Gastroesophageal sphincter (tissue), 4 donors: ENCODE results near the gene SGIP1. TPM values are rescaled to one million over a fixed set of nuclear protein-coding genes. Genes with fewer than 3 reads are reported as not detected.
"Not testable (repeated sequence)": the region's sequence is repeated elsewhere in the genome, so short reads cannot be mapped to it uniquely, and the experiment has no call there.

ENCODE experiments used
- ATAC-seq: fragments of 150-250 bp; one replicate; pipeline ENCODE4 v1.9.1; 2016; ENCODE audit warnings: mild to moderate bottlenecking, moderate library complexity
- H3K27ac ChIP-seq, 4 donors: fragments of 200-600 bp; sonication (generic) in 3 of 4; 1 replicate in 3 of 4; 2 replicates in 1 of 4; pipeline ENCODE4 v1.5.1; 2016 to 2019
- H3K27me3 ChIP-seq: fragments of 200-600 bp; sonication (generic); one replicate; pipeline ENCODE4 v1.5.1; 2019
- H3K36me3 ChIP-seq, 2 donors: fragments of 200-600 bp; sonication (generic); one replicate each; pipeline ENCODE4 v1.5.1; 2019; ENCODE audit warnings: control low read depth in 1 of 2
- H3K4me1 ChIP-seq, 3 donors: fragments of 200-600 bp; sonication (generic); 1 replicate in 2 of 3; 2 replicates in 1 of 3; pipeline ENCODE4 v1.5.1; 2016 to 2019; ENCODE audit warnings: control low read depth in 2 of 3
- H3K4me3 ChIP-seq, 2 donors: fragments of 200-600 bp; sonication (generic); one replicate each; pipeline ENCODE4 v1.5.1; 2019; ENCODE audit warnings: mild to moderate bottlenecking in 1 of 2, moderate library complexity in 1 of 2
- H3K9me3 ChIP-seq, 3 donors: fragments of 200-600 bp; sonication (generic); one replicate each; pipeline ENCODE4 v1.5.1; 2017 to 2019; ENCODE audit warnings: control low read depth in 2 of 3
- EP300 ChIP-seq: sonication (generic); formaldehyde crosslinking; IDR thresholded peaks from one replicate; pipeline ENCODE4 v1.6.1; 2017; ENCODE audit warnings: antibody characterized with exemption, mild to moderate bottlenecking
- POLR2A ChIP-seq, 2 donors: fragments of 450-650 bp; IDR thresholded peaks; one replicate each; pipeline ENCODE4 v1.6.1; 2017; ENCODE audit warnings: antibody characterized with exemption in 2 of 2, mild to moderate bottlenecking in 2 of 2, moderate library complexity in 1 of 2
- POLR2AphosphoS5 ChIP-seq: sonication (generic); formaldehyde crosslinking; IDR thresholded peaks from one replicate; pipeline ENCODE4 v1.6.1; 2017; ENCODE audit warnings: antibody characterized with exemption
- WGBS, 2 donors: methylation state at CpG; one replicate each; pipeline ENCODE4 v1.1.5; 2018; ENCODE audit warnings: low coverage in 1 of 2; 5-methylcytosine and 5-hydroxymethylcytosine counted together
- small RNA-seq, 4 donors: library from RNA; depleted of rRNA; stranded (forward); fragments of <200 nt; gene quantifications; one replicate each; pipeline ENCODE3, GENCODE V24; 2016
- total RNA-seq, 4 donors: library from RNA; depleted of rRNA; stranded (reverse); fragments of >200 nt; gene quantifications; one replicate each; pipeline ENCODE4 v1.1.0, GENCODE V29; 2016
- TF ChIP-seq, protein P1 (sequence below), 4 experiments: fragments of 200-600 bp in 2 of 4; fragments of 450-650 bp in 2 of 4; sonication (generic) in 1 of 4; IDR thresholded peaks; one replicate each; pipeline ENCODE4 v1.5.1; 2017 to 2019; ENCODE audit warnings: antibody characterized with exemption in 4 of 4, mild to moderate bottlenecking in 2 of 4, moderate library complexity in 2 of 4

The SGIP1 gene
- total RNA-seq, 4 donors from 2014 or later, result 6.5 to 14.0 (median 10.7) TPM

DNA sequence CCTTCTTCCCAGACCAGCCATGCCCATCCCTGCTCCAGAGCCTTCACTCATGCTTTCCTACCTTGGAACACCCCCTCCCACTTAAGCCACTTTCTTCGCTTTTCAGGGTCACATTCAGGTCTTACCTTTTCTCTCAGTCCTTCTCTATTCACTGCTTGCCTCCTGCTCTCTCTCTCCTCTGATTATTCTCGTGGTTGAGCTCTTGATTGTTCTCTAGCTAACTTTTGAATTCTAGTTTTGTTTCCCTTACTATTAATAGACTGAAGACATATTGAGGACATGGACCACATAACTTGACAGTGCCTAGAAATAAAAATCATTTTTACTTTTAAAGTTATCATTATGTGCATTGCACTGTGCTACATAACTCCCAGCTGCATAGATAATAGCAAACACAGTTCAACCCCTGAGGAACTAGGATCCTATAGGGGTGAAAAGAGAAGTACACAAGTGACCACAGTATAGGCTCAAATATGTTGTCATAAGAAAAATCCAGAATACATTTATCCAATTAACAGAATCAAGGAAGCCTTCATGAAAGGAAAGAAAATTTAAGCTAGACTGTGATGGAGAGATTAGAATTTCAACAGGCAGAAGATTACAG, 245.6 kb downstream of the SGIP1 start:
- Histone ChIP-seq H3K27me3 (no peaks in the 10 kb centered on the region), H3K4me3 (no peak overlapping the region), H3K36me3 (no peaks in the 10 kb centered on the region), H3K9me3 (peaks cover 0 to 7% (median 0%) of the 10 kb centered on the region in 3 donors), H3K4me1 (no peaks in the 10 kb centered on the region), H3K27ac (no peak overlapping the region)
- 57 to 86% methylated on average over 2 of the region's 2 CpGs for WGBS, 2 donors
- no peak for ATAC-seq
- TF ChIP-seq POLR2A (IDR thresholded peaks at IDR 0.05), result no peak
- no peak for TF ChIP-seq EP300
- no peak for TF ChIP-seq POLR2AphosphoS5

DNA sequence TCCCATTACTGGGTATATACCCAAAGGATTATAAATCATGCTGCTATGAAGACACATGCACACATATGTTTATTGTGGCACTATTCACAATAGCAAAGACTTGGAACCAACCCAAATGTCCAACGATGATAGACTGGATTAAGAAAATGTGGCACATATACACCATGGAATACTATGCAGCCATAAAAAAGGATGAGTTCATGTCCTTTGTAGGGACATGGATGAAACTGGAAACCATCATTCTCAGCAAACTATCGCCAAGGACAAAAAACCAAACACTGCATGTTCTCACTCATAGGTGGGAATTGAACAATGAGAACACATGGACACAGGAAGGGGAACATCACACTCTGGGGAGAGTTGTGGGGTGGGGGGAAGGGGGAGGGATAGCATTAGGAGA, 251.8 kb downstream of the SGIP1 start:
- H3K27me3 ChIP-seq, H3K4me3 ChIP-seq, H3K9me3 ChIP-seq, H3K27ac ChIP-seq, ATAC-seq, H3K36me3 ChIP-seq, H3K4me1 ChIP-seq: not testable (repeated sequence)
- 100% methylated on average over 1 of the region's 2 CpGs; no CpG with 5 or more reads in 1 of the 2 donors for WGBS, 2 donors

DNA sequence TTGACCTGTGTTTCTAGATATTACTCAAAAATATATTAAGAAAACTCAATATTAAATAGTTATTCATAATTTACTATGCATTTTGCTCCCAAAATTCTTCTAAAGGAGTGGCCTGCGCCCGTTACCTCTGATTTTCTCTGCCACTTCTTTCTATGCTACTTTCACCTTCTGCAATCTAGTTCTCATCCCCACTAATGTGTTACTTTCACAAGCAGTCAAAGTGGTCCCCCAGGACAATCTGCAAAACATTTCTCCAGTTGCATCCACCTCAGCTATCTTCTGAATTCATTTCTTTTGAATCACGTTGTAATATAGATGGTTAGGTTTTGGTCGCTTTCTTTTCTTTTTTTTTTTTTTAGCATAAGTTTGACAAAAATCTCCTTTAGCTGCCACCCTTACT, 253.7 kb downstream of the SGIP1 start:
- Histone ChIP-seq H3K4me3 (no peak overlapping the region), H3K4me1 (no peaks in the 10 kb centered on the region), H3K36me3 (no peaks in the 10 kb centered on the region), H3K9me3 (no peaks in the 10 kb centered on the region), H3K27ac (no peak overlapping the region), H3K27me3 (no peaks in the 10 kb centered on the region)
- WGBS, 2 donors, result 74 to 88% methylated on average over 3 to 4 of the region's 4 CpGs
- TF ChIP-seq, protein P1, sequence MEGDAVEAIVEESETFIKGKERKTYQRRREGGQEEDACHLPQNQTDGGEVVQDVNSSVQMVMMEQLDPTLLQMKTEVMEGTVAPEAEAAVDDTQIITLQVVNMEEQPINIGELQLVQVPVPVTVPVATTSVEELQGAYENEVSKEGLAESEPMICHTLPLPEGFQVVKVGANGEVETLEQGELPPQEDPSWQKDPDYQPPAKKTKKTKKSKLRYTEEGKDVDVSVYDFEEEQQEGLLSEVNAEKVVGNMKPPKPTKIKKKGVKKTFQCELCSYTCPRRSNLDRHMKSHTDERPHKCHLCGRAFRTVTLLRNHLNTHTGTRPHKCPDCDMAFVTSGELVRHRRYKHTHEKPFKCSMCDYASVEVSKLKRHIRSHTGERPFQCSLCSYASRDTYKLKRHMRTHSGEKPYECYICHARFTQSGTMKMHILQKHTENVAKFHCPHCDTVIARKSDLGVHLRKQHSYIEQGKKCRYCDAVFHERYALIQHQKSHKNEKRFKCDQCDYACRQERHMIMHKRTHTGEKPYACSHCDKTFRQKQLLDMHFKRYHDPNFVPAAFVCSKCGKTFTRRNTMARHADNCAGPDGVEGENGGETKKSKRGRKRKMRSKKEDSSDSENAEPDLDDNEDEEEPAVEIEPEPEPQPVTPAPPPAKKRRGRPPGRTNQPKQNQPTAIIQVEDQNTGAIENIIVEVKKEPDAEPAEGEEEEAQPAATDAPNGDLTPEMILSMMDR (IDR thresholded peaks at IDR 0.05), result no peak
- no peak for TF ChIP-seq EP300
- TF ChIP-seq POLR2AphosphoS5, result no peak
- no peak for TF ChIP-seq POLR2A (IDR thresholded peaks at IDR 0.05)
- ATAC-seq, result no peak

DNA sequence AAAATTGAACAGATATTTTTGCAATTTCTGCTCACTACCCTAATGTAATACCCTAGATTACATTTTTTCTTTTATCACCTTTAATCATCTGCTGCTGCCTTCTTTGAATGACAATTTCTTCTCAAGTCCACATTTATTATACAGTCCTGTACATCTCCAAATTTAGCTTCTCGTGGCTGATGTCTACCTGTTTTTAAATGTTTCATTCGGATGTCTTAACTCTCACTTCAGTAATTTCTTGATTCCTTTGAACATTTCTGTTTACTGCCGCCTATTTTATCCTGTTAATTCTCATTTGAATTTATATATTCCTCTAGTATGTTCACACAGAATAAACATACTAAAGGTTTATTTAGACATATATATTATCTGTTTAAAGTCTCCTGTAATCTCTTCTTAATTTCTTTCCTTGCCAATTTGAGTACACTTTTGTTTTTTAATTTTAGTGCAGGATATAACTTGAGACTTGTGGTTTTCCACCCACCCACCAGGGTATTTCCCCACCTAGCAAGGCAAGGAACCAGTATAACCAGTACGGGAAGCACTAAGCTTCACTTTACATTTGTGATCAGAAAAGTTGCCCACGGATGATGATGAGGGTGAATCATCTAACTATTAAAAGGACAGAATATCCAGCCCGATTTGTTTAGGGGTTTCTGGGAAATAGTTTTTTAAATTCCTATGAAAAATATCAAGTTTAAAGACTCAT, 254.4 kb downstream of the SGIP1 start:
- no peak overlapping the region for H3K4me3 ChIP-seq

DNA sequence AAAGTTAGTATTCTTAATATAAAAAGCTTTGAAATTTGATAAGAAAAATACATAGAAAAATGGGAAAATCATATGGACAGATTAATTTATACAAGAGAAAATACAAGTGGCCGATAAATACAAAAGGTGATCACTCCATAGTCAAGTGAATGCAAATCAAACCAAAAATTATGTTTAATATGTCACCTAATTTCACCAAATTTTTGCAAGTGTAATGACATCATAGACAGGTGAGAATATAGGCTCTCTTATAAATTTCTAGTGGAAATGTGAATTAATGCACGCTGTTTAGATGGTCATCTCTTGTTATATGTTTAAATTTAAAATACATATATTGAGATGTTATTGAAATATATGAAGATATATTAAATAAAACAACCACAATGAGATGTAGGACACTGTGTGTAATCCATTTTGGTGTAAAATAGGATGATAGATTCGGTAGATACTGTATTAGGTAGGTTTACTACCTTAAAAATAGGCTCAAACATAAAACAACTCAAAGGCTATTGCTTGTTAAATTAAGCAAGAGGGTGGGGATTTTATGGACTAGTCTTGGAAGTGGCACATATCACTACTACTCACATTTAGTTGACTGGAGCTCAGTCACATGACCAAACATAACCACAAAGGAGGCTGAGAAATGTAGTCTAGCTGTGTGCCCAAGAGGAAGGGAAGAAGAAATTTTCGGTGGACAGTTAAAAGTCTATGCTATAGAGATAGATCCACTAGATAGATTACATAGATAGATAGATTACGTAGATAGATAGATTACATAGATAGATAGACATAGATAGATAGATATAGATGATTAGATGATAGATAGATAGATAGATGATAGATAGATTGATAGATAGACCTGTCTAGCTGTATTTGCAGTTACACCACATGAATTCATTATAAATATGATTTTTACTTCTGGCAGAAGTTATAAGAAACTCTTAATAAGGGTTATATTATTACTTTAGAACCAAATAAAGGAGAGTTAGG, 258.0 kb downstream of the SGIP1 start:
- no peak overlapping the region for H3K27ac ChIP-seq
- no peaks in the 10 kb centered on the region for H3K27me3 ChIP-seq
- H3K9me3 ChIP-seq, result no peaks in the 10 kb centered on the region
- WGBS, 2 donors, result 69 to 89% methylated on average over 5 of the region's 5 CpGs
- no peaks in the 10 kb centered on the region for H3K4me1 ChIP-seq
- no peak overlapping the region for H3K4me3 ChIP-seq
- no peak for ATAC-seq
- TF ChIP-seq POLR2A (IDR thresholded peaks at IDR 0.05) (no peak), EP300 (no peak), POLR2AphosphoS5 (no peak)
- TF ChIP-seq, protein P1 (IDR thresholded peaks at IDR 0.05), result no peak
- H3K36me3 ChIP-seq, result no peaks in the 10 kb centered on the region

More for the DNA sequence above, 254.4 kb downstream of the SGIP1 start:
- Histone ChIP-seq H3K9me3 (no peaks in the 10 kb centered on the region), H3K27ac (no peak overlapping the region), H3K4me1 (no peaks in the 10 kb centered on the region), H3K27me3 (no peaks in the 10 kb centered on the region), H3K36me3 (no peaks in the 10 kb centered on the region)
- TF ChIP-seq EP300, result no peak
- TF ChIP-seq POLR2A (IDR thresholded peaks at IDR 0.05), result no peak
- WGBS, 2 donors, result 64 to 73% methylated on average over 6 of the region's 6 CpGs
- ATAC-seq, result no peak

DNA sequence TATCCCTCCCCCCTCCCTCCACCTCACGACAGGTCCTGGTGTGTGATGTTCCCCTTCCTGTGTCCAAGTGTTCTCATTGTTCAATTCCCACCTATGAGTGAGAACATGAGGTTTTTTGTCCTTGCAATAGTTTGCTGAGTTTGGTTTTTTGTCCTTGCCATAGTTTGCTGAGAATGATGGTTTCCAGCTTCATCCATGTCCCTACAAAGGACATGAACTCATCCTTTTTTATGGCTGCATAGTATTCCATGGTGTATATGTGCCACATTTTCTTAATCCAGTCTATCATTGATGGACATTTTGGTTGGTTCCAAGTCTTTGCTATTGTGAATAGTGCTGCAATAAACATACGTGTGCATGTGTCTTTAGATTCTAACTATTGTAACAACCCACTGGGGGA, 261.9 kb downstream of the SGIP1 start:
- 75 to 86% methylated on average over 1 to 2 of the region's 2 CpGs for WGBS, 2 donors
- not testable (repeated sequence) for H3K27ac ChIP-seq, H3K27me3 ChIP-seq, H3K4me3 ChIP-seq, H3K36me3 ChIP-seq, H3K4me1 ChIP-seq, ATAC-seq, H3K9me3 ChIP-seq

Small RNA genes within 50 kb of the gene (small RNA-seq; reads per million reads assigned to genes)
- gene MIR3117, result 0 to 0.25 (median 0) reads per million in 4 donors

Other genes starting within 250 kb of the SGIP1 start
- gene DYNLT5, start 218.3 kb downstream of the SGIP1 start, total RNA-seq, result 1 to 10 TPM in 3 of 4 donors, under 1 TPM in 1; 0.17 to 3.9 (median 3.0) TPM